OCI-LY1 (cell line): ENCODE measurements around the gene LRRC41.

Source experiments
- EZH2 ChIP-seq: fragments of 200-600 bp; sonication (generic), shearing (Covaris generic); IDR thresholded peaks from 2 replicates; pipeline ENCODE4 v1.8.0; 2017; ENCODE audit warnings: borderline replicate concordance, mixed run types, mild to moderate bottlenecking, antibody characterized with exemption, low read length, moderate library complexity, mixed read lengths
- TF ChIP-seq, protein P1 (sequence below): fragments of 200-600 bp; sonication (generic), shearing (Covaris generic); IDR thresholded peaks from 2 replicates; pipeline ENCODE4 v1.5.1; 2017; ENCODE audit warnings: mild to moderate bottlenecking, antibody characterized with exemption, low read length, moderate library complexity, mixed read lengths

GRCh38 chr1:46268578-46268977 lies 34.8 kb downstream of the LRRC41 start:
- TF ChIP-seq, protein P1, sequence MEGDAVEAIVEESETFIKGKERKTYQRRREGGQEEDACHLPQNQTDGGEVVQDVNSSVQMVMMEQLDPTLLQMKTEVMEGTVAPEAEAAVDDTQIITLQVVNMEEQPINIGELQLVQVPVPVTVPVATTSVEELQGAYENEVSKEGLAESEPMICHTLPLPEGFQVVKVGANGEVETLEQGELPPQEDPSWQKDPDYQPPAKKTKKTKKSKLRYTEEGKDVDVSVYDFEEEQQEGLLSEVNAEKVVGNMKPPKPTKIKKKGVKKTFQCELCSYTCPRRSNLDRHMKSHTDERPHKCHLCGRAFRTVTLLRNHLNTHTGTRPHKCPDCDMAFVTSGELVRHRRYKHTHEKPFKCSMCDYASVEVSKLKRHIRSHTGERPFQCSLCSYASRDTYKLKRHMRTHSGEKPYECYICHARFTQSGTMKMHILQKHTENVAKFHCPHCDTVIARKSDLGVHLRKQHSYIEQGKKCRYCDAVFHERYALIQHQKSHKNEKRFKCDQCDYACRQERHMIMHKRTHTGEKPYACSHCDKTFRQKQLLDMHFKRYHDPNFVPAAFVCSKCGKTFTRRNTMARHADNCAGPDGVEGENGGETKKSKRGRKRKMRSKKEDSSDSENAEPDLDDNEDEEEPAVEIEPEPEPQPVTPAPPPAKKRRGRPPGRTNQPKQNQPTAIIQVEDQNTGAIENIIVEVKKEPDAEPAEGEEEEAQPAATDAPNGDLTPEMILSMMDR, result no peak
- no peak for TF ChIP-seq EZH2
